Glutamatergic neuron (in vitro differentiated cells): ENCODE measurements around the gene DYNLT3. TPM values are rescaled to one million over a fixed set of nuclear protein-coding genes. Genes with fewer than 3 reads are reported as not detected.

ENCODE experiments used
- DNase-seq: peaks from one replicate; pipeline ENCODE4 v3.0.0; 2022
- H3K27ac Mint-ChIP-seq: one replicate; pipeline ENCODE4 v1.8.0; 2020; ENCODE audit warnings: mild to moderate bottlenecking, mixed read lengths, inconsistent platforms; ENCODE audit not compliant: unreplicated experiment
- H3K27me3 Mint-ChIP-seq: one replicate; pipeline ENCODE4 v1.8.0; 2020; ENCODE audit warnings: mild to moderate bottlenecking, moderate library complexity, mixed read lengths, inconsistent platforms; ENCODE audit not compliant: unreplicated experiment
- H3K36me3 Mint-ChIP-seq: one replicate; pipeline ENCODE4 v1.8.0; 2020; ENCODE audit warnings: mild to moderate bottlenecking, mixed read lengths, inconsistent platforms; ENCODE audit not compliant: unreplicated experiment
- H3K4me1 Mint-ChIP-seq: one replicate; pipeline ENCODE4 v1.8.0; 2020; ENCODE audit warnings: mild to moderate bottlenecking, low read depth, mixed read lengths, inconsistent platforms; ENCODE audit not compliant: unreplicated experiment
- H3K4me3 Mint-ChIP-seq: one replicate; pipeline ENCODE4 v1.8.0; 2020; ENCODE audit warnings: mild to moderate bottlenecking, mixed read lengths, inconsistent platforms; ENCODE audit not compliant: unreplicated experiment
- H3K9me3 Mint-ChIP-seq: one replicate; pipeline ENCODE4 v1.8.0; 2020; ENCODE audit warnings: mild to moderate bottlenecking, moderate library complexity, mixed read lengths, inconsistent platforms; ENCODE audit not compliant: unreplicated experiment
- total RNA-seq: library from RNA; stranded (reverse); fragmentation: NEBNext Ultra II Directional; extraction: Animal tissue kit (Norgen Biotek cat#: 25700); gene quantifications from one replicate; pipeline ENCODE4 v1.2.1, GENCODE V29; 2021; ENCODE audit not compliant: unreplicated experiment
- TF ChIP-seq, protein P1 (sequence below): fragments of 200-600 bp; sonication (generic); IDR thresholded peaks from one replicate; pipeline ENCODE4 v1.5.0; 2021; ENCODE audit not compliant: partially characterized antibody, unreplicated experiment

DYNLT3 gene
- total RNA-seq, 1 donor from 2014 or later = 13.4 TPM

DNA sequence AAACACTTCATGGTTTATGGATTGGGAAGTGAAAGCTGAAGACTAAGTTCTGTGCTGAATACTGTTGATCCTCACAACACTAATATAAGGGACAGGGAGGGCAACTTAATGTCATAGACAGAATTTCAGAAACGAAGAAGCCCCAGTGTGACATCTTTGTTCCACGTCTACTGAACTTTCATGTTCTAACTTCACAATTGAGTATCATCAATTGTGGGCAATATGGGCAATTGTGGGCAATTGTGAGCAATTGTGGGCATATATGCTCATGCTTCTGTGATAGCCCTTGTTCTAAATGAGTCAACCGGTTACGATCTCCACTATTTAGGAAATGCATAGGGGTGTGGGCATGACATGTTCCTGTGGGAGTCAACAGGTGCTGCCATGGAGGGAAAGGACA is 33.8 kb downstream of the DYNLT3 start:
- peaks cover 2% of the 10 kb centered on the region for H3K4me1 Mint-ChIP-seq
- DNase-seq = no peak
- no peak overlapping the region for H3K4me3 Mint-ChIP-seq

GRCh38 chrX:37812110-37812509 is 35.3 kb downstream of the DYNLT3 start:
- H3K9me3 Mint-ChIP-seq = no peaks in the 10 kb centered on the region
- TF ChIP-seq, protein P1, sequence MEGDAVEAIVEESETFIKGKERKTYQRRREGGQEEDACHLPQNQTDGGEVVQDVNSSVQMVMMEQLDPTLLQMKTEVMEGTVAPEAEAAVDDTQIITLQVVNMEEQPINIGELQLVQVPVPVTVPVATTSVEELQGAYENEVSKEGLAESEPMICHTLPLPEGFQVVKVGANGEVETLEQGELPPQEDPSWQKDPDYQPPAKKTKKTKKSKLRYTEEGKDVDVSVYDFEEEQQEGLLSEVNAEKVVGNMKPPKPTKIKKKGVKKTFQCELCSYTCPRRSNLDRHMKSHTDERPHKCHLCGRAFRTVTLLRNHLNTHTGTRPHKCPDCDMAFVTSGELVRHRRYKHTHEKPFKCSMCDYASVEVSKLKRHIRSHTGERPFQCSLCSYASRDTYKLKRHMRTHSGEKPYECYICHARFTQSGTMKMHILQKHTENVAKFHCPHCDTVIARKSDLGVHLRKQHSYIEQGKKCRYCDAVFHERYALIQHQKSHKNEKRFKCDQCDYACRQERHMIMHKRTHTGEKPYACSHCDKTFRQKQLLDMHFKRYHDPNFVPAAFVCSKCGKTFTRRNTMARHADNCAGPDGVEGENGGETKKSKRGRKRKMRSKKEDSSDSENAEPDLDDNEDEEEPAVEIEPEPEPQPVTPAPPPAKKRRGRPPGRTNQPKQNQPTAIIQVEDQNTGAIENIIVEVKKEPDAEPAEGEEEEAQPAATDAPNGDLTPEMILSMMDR = no peak
- H3K27ac Mint-ChIP-seq = no peak overlapping the region
- H3K4me3 Mint-ChIP-seq = no peak overlapping the region
- DNase-seq = no peak
- no peaks in the 10 kb centered on the region for H3K27me3 Mint-ChIP-seq
- peaks cover 2% of the 10 kb centered on the region for H3K4me1 Mint-ChIP-seq
- no peaks in the 10 kb centered on the region for H3K36me3 Mint-ChIP-seq

More for the DNA sequence above, 33.8 kb downstream of the DYNLT3 start:
- no peaks in the 10 kb centered on the region for H3K27me3 Mint-ChIP-seq
- no peaks in the 10 kb centered on the region for H3K9me3 Mint-ChIP-seq
- no peaks in the 10 kb centered on the region for H3K36me3 Mint-ChIP-seq
- no peak overlapping the region for H3K27ac Mint-ChIP-seq
- TF ChIP-seq, protein P1 = no peak

GRCh38 chrX:37809970-37810369 is 37.4 kb downstream of the DYNLT3 start:
- H3K4me1 Mint-ChIP-seq = peaks cover 2% of the 10 kb centered on the region
- H3K27me3 Mint-ChIP-seq = no peaks in the 10 kb centered on the region
- H3K9me3 Mint-ChIP-seq = no peaks in the 10 kb centered on the region
- no peaks in the 10 kb centered on the region for H3K36me3 Mint-ChIP-seq
- no peak overlapping the region for H3K27ac Mint-ChIP-seq
- TF ChIP-seq, protein P1 = no peak
- H3K4me3 Mint-ChIP-seq = no peak overlapping the region
- DNase-seq = no peak

GRCh38 chrX:37803057-37803456 is 44.3 kb downstream of the DYNLT3 start:
- Mint-ChIP-seq H3K27ac (no peak overlapping the region), H3K9me3 (no peaks in the 10 kb centered on the region), H3K4me1 (no peaks in the 10 kb centered on the region), H3K4me3 (no peak overlapping the region), H3K27me3 (peaks cover 2% of the 10 kb centered on the region), H3K36me3 (no peaks in the 10 kb centered on the region)
- TF ChIP-seq, protein P1 = no peak
- DNase-seq = no peak

DNA sequence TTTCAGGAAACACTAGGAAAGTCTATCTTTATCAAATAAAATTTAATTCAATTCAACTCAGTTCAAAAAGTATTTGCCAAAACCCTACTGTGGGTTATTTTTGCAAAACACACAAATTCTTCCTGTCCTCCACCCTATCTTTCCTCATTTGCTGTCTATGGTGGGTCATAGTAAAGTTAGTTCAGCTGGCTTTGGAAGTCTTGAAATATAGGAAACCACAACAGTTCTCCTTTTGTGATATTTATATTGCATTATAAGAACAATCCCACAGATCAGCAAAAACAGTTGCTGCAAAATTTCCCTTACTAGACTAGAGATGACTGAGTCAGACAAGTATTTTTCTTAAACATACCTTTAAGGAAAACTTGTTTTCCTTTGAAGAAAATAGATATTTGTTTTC is 45.3 kb downstream of the DYNLT3 start:
- TF ChIP-seq, protein P1 = no peak

More for the DNA sequence above, 45.3 kb downstream of the DYNLT3 start:
- Mint-ChIP-seq H3K4me1 (no peaks in the 10 kb centered on the region), H3K9me3 (no peaks in the 10 kb centered on the region), H3K27me3 (peaks cover 2% of the 10 kb centered on the region), H3K4me3 (no peak overlapping the region), H3K36me3 (no peaks in the 10 kb centered on the region), H3K27ac (no peak overlapping the region)
- no peak for DNase-seq
